COLO668 (cell line): ENCODE measurements around the gene TIMM13.
A peak's percentile ranks its signal among the peaks of the same experiment; 100 is the strongest.
"Not testable (repeated sequence)": the region's sequence is repeated elsewhere in the genome, so short reads cannot be mapped to it uniquely, and the experiment has no call there.

Experiments used
- DNase-seq: peaks from one replicate; lab custom pipeline; 2025; ENCODE audit not compliant: unreplicated experiment; lab: John Stamatoyannopoulos, UW

Gene TIMM13

GRCh38 chr19:2432131-2432848 lies 4.9 kb upstream of the TIMM13 start:
- no peak for DNase-seq

- no peak for DNase-seq
Observed at GRCh38 chr19:2431318-2432055, 4.1 kb upstream of the TIMM13 start.

DNA sequence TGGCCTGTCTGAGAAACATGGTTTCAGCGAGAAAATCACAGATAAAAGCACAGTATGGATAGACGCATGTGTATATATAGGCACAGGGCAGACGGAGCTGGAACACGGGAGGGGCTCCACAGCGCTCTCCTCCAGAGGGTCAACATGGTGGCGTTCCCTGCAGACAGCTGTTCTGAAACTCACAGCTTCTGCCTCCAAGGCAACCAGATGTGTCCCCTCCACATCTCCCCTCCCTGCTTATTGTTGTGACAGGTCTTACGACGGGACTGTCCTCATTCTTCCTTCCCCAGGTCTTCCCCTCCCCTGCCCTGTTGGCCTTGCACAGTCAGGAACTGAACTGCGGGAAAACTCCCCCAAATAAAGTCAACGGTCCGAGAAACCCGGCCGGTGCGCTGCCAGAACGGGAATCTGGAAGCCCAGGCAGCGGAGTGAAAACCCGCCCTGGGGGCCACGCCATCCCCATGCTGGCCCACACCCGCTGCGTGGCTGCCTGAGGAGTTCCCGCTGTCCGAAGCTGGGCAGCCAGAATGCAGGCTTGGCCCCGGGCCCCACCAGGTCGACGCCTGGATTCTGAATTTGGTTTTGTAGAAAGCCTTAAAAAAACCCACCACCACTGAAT lies 2.6 kb upstream of the TIMM13 start:
- no peak for DNase-seq

GRCh38 chr19:2428756-2429711 lies 1.6 kb upstream of the TIMM13 start:
- DNase-seq: no peak

- peak; percentile 64 for DNase-seq
Observed at GRCh38 chr19:2428321-2428690, 920 bp upstream of the TIMM13 start.

GRCh38 chr19:2426611-2427428 lies 566 bp downstream of the TIMM13 start:
- DNase-seq: peak; percentile 62

- no peak for DNase-seq
Observed at GRCh38 chr19:2425622-2426581, 1.5 kb downstream of the TIMM13 start.

DNA sequence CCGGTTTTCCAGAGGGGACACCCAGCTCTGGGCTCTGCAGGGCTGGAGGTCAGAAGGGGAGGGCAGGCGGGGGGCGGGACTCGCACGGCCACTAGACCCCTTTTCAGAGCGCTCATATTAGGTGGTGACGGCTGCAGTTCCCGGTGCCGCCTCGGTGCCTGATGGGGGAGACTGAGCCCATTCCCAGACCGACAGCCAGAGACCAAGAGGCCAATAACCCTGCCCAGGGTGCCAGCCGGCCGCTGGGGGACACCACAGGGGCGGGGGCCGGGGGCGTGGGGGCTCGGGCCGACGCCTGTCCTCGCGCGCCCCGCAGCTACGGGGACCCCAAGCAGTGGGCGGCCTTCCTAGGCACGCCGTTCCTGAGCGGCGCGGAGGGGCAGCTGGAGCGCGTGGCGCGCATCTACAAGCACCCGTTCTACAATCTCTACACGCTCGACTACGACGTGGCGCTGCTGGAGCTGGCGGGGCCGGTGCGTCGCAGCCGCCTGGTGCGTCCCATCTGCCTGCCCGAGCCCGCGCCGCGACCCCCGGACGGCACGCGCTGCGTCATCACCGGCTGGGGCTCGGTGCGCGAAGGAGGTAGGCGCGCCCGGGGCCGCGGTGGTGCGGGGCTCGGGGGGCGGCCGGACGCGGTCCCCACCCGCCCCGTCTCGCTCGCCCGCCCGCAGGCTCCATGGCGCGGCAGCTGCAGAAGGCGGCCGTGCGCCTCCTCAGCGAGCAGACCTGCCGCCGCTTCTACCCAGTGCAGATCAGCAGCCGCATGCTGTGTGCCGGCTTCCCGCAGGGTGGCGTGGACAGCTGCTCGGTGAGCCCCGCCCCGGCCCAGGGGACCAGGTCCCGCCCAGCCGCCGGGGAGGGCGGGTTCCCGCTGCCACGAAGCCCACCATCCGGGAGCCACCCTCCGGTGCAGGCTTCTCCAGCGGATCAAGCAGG lies 2.4 kb downstream of the TIMM13 start:
- no peak for DNase-seq

DNA sequence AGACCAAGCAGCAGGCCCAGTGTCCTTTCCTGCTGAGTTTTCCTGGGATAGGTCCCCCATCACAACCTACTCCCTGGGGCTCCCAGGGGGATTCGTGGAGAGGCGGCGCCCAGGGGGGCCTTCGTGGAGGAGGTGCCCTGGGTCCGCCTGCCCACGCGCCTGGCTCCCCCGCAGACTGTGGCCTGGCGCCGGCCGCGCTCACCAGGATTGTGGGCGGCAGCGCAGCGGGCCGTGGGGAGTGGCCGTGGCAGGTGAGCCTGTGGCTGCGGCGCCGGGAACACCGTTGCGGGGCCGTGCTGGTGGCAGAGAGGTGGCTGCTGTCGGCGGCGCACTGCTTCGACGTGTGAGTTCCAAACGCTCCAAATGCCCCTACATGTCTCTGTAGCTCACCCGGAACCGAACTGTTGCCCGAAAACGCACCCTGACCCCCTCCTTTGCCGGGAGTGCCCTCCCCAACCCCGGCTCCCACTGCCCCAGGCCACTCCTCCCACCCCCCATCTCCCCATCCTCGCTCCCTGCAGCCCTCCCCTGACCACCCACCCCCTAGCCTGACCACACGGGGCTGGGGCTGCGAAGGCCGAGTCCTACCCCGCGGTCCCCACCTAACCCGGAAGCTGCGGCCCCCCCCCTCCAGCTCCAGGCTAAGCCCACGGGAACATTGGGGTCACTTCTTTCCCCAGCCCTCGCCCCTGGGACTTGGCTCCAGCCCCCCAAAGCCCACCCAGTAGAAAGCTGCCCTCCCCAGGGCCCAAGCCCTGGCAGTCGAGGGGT lies 3.3 kb downstream of the TIMM13 start:
- no peak for DNase-seq

DNA sequence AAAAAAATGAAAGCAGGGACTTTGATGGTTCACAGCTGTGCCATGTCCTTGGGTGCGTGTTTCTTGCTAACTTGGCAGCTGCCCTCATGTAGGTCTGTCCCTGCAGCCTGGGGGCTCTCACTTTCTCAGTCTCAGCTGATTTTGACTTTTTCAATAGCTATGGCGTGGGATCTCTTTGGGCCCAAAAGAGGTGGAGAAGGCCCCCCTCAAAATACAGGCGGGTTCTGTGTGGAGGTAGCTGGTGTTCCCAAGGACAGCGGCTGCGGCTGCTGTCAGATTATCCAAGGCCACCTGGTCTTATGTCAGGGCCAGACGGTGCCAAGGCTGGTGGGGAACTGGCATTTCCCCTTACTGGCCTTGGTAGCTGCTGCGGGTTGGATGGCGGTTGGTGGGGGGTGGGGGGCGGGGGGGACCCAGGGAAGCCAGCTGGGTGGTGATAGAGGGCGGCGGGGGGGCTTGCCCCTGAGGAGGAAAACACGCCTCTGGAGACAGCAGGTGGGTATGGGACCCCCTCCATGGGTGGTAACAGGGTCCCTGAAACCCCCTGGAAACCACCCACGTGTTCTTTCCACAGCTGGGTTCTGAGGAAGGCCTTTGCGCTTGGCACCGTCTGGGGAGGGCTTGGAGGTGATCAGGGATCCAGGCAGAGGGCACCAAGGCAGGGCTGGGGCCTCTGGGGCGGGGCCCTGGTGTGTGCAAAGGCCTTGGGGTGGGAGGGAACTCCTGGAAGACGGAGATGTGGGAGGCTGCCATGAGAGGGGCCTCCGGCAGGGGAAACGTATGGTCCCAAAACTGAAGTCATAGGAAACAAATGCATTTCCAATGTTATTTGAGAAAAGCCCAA lies 4.1 kb downstream of the TIMM13 start:
- no peak for DNase-seq

DNA sequence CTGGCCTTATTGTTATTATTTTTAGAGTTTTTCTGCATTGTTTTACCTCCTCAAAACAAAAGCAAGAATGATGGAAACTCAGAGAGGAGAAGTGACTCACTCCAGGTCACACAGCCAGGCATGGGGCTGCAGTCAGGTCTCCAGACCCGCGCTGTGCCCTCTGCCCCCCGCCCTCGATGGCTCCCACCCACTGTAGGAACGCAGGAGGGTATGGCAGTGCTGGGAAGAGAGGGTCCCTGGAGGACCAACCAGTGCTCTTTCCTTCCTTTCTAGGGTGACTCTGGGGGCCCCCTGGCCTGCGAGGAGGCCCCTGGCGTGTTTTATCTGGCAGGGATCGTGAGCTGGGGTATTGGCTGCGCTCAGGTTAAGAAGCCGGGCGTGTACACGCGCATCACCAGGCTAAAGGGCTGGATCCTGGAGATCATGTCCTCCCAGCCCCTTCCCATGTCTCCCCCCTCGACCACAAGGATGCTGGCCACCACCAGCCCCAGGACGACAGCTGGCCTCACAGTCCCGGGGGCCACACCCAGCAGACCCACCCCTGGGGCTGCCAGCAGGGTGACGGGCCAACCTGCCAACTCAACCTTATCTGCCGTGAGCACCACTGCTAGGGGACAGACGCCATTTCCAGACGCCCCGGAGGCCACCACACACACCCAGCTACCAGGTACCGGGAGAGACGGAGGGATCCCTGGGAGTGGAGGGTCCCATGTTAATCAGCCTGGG lies 5.6 kb downstream of the TIMM13 start:
- no peak for DNase-seq

DNA sequence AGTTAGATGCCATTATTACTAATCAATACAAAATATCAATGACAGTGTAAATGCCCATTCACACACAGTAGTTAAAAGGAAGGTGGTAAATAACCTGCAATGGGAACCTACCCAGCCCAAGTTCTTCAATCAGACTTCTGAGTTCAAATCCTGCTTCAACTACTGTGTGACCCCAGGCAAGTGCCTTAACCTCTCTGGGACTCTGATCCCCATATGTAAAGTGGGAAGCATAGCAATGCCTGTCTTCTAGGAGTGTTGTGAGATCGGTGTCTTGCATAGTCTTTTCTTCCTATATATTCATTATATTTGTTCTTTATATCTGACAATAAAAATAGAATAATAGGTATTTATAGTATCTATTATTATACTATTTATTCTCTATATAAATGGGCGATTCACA lies 6.9 kb downstream of the TIMM13 start:
- DNase-seq: no peak

- no peak for DNase-seq
Observed at GRCh38 chr19:2419754-2420153, 7.6 kb downstream of the TIMM13 start.

GRCh38 chr19:2417881-2418406 lies 9.4 kb downstream of the TIMM13 start:
- no peak for DNase-seq

- not testable (repeated sequence) for DNase-seq
Observed at GRCh38 chr19:2417436-2417835, 9.9 kb downstream of the TIMM13 start.
